GM19023 (cell line): ENCODE measurements around the gene MTR.
A peak's percentile ranks its signal among the peaks of the same experiment; 100 is the strongest.

Experiments
- ATAC-seq: cut with Tn5 transposase; IDR thresholded peaks from one replicate; pipeline ENCODE4 v1.9.1; 2021; ENCODE audit warnings: mild to moderate bottlenecking, moderate library complexity; ENCODE audit not compliant: unreplicated experiment

Gene MTR

GRCh38 chr1:236774926-236775325 is 20.2 kb upstream of the MTR start:
- ATAC-seq = no peak

- no peak for ATAC-seq
Measured at GRCh38 chr1:236779312-236779711, 15.8 kb upstream of the MTR start.

GRCh38 chr1:236785477-236785876 is 9.6 kb upstream of the MTR start:
- no peak for ATAC-seq

GRCh38 chr1:236786453-236786852 is 8.6 kb upstream of the MTR start:
- no peak for ATAC-seq

- no peak for ATAC-seq
Measured at GRCh38 chr1:236794585-236795034, 482 bp upstream of the MTR start.

GRCh38 chr1:236795757-236796667 is 920 bp downstream of the MTR start:
- peak; percentile 40 for ATAC-seq

GRCh38 chr1:236799001-236799400 is 3.9 kb downstream of the MTR start:
- no peak for ATAC-seq

- ATAC-seq = no peak
Measured at GRCh38 chr1:236800002-236800620, 5.0 kb downstream of the MTR start.

GRCh38 chr1:236800623-236801022 is 5.5 kb downstream of the MTR start:
- ATAC-seq = no peak

- ATAC-seq = no peak
Measured at GRCh38 chr1:236802264-236802663, 7.2 kb downstream of the MTR start.

- ATAC-seq = no peak
Measured at GRCh38 chr1:236806634-236807033, 11.5 kb downstream of the MTR start.

GRCh38 chr1:236808005-236808404 is 12.9 kb downstream of the MTR start:
- no peak for ATAC-seq

- no peak for ATAC-seq
Measured at GRCh38 chr1:236808564-236809130, 13.6 kb downstream of the MTR start.

- ATAC-seq = no peak
Measured at GRCh38 chr1:236809148-236809547, 14.1 kb downstream of the MTR start.

GRCh38 chr1:236810018-236810417 is 14.9 kb downstream of the MTR start:
- no peak for ATAC-seq

- ATAC-seq = no peak
Measured at GRCh38 chr1:236812334-236813030, 17.4 kb downstream of the MTR start.

GRCh38 chr1:236815941-236816340 is 20.8 kb downstream of the MTR start:
- ATAC-seq = no peak

GRCh38 chr1:236819856-236820255 is 24.8 kb downstream of the MTR start:
- ATAC-seq = no peak

- ATAC-seq = no peak
Measured at GRCh38 chr1:236821091-236821627, 26.1 kb downstream of the MTR start.

GRCh38 chr1:236823559-236823958 is 28.5 kb downstream of the MTR start:
- no peak for ATAC-seq

- no peak for ATAC-seq
Measured at GRCh38 chr1:236829085-236829484, 34.0 kb downstream of the MTR start.
